Stimulated activated memory B cell treated with anti-CD40 and anti-IgM and Interleukin-4, amounts not matched to agents 10 μg/mL and 1 μg/mL and 100 μg/mL, for 72 hours (primary cell): ENCODE results near the gene CEP41.

ENCODE experiments used
- ATAC-seq: fragments of 150-1000 bp; cut with Tn5 transposase; 2 replicates; pipeline ENCODE4 v1.10.0; 2021
- H3K27ac Mint-ChIP-seq: one replicate; pipeline ENCODE4 v1.8.0; 2022; ENCODE audit warnings: mild to moderate bottlenecking, mixed read lengths
- H3K27me3 Mint-ChIP-seq: one replicate; pipeline ENCODE4 v1.8.0; 2022; ENCODE audit warnings: mixed read lengths
- H3K36me3 Mint-ChIP-seq: one replicate; pipeline ENCODE4 v1.8.0; 2022; ENCODE audit warnings: mixed read lengths
- H3K4me1 Mint-ChIP-seq: one replicate; pipeline ENCODE4 v1.8.0; 2022; ENCODE audit warnings: mixed read lengths
- H3K4me3 Mint-ChIP-seq: one replicate; pipeline ENCODE4 v1.8.0; 2022; ENCODE audit warnings: mild to moderate bottlenecking, moderate library complexity, mixed read lengths
- H3K9me3 Mint-ChIP-seq: one replicate; pipeline ENCODE4 v1.8.0; 2022; ENCODE audit warnings: mixed read lengths

Gene CEP41

DNA sequence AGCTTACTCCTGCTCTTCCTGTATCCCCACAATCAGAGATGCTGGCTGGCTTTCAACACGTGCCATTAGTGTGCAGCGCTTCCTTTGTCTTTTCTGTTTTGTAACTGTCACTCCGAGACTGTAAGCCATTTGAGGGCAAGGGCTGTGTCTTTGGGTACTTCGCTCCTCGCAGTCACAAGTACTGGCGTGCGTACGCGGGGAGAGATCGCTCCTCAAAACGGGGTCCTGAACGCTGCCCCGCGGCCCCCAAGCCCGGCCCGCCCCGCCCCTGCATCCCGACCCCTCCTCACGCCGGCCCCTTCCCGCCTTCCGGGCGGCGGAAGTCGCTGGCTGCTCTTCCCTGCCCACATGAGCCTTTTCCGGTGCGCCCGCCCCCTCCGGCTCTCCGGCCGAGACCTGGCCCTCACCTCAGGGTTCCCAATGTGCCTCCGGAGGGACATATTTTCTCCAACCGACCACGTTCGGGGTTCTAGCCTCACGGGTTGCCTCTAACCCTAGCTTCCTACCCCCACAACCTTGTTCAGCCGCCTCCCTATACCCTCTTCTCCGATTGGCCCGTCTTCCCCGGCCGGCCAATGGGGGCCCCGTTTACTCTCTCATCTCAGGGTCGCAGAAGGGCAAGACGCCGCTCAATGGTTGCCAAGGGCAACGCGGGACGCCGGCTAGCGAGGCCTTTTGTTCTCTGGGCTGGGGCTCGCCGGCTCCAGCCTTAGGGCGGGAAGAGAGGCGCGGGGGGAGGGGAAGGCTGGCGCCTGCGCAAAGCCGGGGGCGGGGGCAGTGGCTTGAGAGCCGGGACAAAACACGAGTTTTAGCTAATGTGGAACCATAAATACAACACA lies at the start of gene CEP41:
CEP41 (minus strand) TSS at position 490 of the 839 bp plus-strand sequence; CDS start at position 440, 50 bp downstream.
- Mint-ChIP-seq H3K27ac (peak within 1 kb of the TSS; percentile 92), H3K36me3 (no peaks in the 10 kb centered on the region), H3K4me1 (peaks cover 10% of the 10 kb centered on the region), H3K9me3 (no peaks in the 10 kb centered on the region), H3K27me3 (peaks cover 10% of the 10 kb centered on the region), H3K4me3 (peak within 1 kb of the TSS; percentile 98)
- peak; percentile 100 for ATAC-seq

DNA sequence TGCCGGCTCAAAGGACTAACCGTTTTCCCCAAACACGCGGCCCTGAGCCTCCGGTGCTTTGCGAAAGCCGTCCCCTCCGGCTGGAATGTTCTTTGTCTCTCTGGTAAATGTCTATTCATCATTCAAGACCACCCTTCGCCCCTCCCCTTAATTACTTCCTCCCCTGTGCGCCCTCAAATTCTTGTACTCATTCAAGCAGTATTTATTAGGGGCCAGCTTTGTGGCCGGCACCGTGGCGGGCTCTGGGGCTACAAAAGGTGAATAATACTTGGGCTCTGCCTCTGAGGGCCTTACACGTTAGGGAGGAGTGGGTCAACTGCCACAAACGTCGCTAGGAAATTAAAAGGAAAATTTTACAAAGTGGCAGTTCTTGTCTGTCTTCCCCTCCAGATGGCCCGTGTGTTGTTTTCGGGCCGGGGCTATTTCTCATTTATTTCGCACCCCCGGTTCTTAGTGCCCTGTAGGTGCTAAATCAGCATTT lies 49.5 kb upstream of the CEP41 start:
- Mint-ChIP-seq H3K27ac (no peak overlapping the region), H3K36me3 (peaks cover 4% of the 10 kb centered on the region), H3K27me3 (peaks cover 60% of the 10 kb centered on the region), H3K4me3 (no peak overlapping the region), H3K4me1 (peaks cover 27% of the 10 kb centered on the region), H3K9me3 (peaks cover 3% of the 10 kb centered on the region)
- no peak for ATAC-seq

DNA sequence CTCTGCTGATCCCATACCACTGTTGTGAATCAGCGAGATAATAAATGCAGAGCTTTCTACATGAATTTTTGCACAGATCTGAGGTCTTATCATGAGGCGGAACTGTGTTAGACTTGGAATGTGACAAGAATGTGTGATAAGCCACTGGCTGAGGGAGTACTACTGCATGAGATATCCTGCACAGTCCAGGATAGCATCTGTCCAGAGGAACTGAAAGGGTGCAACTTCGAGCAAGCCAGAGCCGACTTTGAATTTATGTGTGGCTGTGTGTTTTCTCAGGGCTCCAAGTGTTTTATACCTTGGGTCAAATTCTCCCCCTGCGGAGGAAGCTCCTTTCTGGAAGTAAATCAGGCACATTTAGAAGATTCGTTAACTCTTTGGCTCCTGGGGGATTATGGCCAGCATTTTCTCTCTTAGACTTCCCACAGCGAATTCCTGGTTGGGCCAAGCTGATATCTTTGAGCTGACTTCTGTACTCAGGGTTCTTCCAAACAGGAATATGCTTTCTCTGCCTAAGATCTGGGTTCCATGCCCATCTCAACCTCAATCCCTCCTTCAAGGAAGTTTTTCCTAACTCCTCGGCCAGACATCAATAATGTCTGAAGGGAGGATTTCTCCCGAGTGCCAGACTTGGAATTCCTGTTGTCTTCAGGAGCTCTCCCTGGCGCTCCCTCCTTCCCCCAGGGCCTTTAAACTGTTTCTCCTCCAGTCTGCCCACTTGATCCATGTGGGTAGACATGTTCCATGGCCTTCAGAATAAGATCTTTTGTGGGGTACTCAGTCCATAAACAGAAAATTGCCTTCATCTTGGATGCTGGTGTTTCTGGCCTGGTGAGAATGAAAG lies 48.5 kb upstream of the CEP41 start:
- no peak overlapping the region for H3K4me3 Mint-ChIP-seq
- H3K9me3 Mint-ChIP-seq: peaks cover 3% of the 10 kb centered on the region
- no peak overlapping the region for H3K27ac Mint-ChIP-seq
- peaks cover 4% of the 10 kb centered on the region for H3K36me3 Mint-ChIP-seq
- peaks cover 62% of the 10 kb centered on the region for H3K27me3 Mint-ChIP-seq
- H3K4me1 Mint-ChIP-seq: peaks cover 32% of the 10 kb centered on the region
- ATAC-seq: no peak

GRCh38 chr7:130488392-130489139 lies 47.8 kb upstream of the CEP41 start:
- no peak overlapping the region for H3K27ac Mint-ChIP-seq
- H3K36me3 Mint-ChIP-seq: peaks cover 4% of the 10 kb centered on the region
- H3K27me3 Mint-ChIP-seq: peaks cover 62% of the 10 kb centered on the region
- no peak for ATAC-seq
- peaks cover 32% of the 10 kb centered on the region for H3K4me1 Mint-ChIP-seq
- no peak overlapping the region for H3K4me3 Mint-ChIP-seq
- H3K9me3 Mint-ChIP-seq: peaks cover 3% of the 10 kb centered on the region

DNA sequence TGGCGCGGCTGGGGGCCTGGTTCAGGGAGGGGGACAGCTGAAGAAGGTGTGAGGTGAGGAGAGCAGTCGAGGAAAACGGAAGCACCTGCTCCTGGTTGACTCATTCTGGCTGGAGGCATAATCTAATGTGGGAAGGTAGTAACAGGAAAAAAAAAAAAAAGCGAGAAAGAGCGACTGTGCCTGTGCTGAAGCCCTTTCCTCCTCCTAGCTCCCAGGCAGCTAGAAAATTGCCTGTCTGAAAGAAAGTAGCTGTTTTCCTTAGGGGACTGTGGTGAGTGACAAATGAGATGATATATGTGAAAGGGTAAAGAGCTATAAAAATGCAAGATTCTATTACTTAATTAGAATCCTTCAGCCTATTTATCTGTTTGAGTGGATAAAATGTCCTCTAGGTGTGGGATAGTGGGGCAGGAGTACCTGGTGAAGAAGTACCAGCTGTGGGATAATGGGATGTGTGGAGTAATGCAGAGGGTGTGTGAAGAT lies 46.2 kb upstream of the CEP41 start:
- no peaks in the 10 kb centered on the region for H3K9me3 Mint-ChIP-seq
- H3K4me3 Mint-ChIP-seq: peak overlapping the region; percentile 87
- peaks cover 56% of the 10 kb centered on the region for H3K27me3 Mint-ChIP-seq
- H3K27ac Mint-ChIP-seq: no peak overlapping the region
- no peaks in the 10 kb centered on the region for H3K36me3 Mint-ChIP-seq
- no peak for ATAC-seq
- peaks cover 32% of the 10 kb centered on the region for H3K4me1 Mint-ChIP-seq

DNA sequence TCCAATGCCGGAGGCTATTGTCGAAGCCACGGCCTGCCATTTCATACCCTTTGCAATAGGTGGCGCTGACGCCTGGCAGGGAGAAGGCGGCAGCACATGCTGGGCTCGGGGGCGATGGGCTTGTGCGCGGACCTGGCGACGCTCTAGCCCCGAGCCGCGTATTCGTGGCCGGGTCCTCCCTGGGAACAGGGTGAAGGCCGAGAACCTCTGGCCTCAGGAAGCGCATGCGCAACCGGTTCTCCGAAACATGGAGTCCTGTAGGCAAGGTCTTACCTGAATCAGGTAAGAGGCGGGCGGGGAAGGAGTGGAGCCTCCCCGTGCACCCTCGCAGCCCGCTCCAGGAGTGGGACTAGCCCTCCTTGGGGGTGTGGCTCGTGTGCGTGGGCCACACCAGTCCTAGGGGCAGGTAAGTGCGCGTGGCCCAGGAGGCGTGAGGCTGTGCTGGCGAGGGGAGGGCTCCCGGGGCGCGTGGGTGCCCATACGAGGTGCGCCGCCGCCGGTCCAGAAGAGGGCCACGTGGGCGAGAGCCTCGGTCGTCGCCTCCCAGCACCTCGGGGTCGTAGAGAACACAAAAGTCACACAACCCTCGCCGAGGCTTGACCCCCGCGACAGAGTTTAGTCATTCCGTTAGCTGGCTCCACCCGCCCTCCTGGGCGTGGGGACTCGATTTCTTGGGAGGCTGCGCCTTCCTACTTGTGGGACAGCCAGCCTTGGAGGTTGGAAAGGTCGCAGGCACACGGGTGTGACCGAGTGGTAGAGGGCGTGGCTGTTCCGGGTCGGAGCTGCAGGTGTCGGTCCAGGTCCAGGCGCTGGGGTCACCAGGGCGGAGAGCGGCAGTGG lies 45.5 kb upstream of the CEP41 start:
- peaks cover 51% of the 10 kb centered on the region for H3K27me3 Mint-ChIP-seq
- H3K4me1 Mint-ChIP-seq: peaks cover 27% of the 10 kb centered on the region
- peak overlapping the region; percentile 87 for H3K4me3 Mint-ChIP-seq
- no peaks in the 10 kb centered on the region for H3K36me3 Mint-ChIP-seq
- H3K9me3 Mint-ChIP-seq: no peaks in the 10 kb centered on the region
- peak; percentile 89 for ATAC-seq
- peak overlapping the region; percentile 28 for H3K27ac Mint-ChIP-seq

DNA sequence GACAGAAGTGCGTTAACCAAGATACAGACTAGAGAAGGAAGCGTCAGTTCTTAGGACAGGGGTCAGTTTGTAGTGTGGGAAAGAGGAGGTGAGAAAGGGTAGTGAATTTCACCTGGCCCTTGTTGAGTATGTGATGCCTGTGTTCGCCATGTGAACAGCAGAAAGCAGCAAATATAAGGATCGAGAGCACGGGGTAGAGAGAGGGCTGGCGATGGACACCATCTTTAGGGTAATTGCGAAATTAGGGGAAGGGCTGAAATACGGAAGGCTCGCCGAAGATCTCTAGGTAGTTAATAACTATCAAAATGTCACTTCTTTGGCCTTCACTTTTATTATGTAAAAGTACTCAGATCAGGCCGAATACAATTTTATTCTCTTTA lies 44.9 kb upstream of the CEP41 start:
- Mint-ChIP-seq H3K27me3 (peaks cover 45% of the 10 kb centered on the region), H3K4me1 (peaks cover 23% of the 10 kb centered on the region), H3K4me3 (peak overlapping the region; percentile 87), H3K36me3 (no peaks in the 10 kb centered on the region), H3K27ac (peak overlapping the region; percentile 28), H3K9me3 (no peaks in the 10 kb centered on the region)
- ATAC-seq: no peak

- peaks cover 2% of the 10 kb centered on the region for H3K9me3 Mint-ChIP-seq
- no peak for ATAC-seq
- peaks cover 54% of the 10 kb centered on the region for H3K27me3 Mint-ChIP-seq
- no peak overlapping the region for H3K4me3 Mint-ChIP-seq
- H3K4me1 Mint-ChIP-seq: peaks cover 23% of the 10 kb centered on the region
- H3K36me3 Mint-ChIP-seq: no peaks in the 10 kb centered on the region
- no peak overlapping the region for H3K27ac Mint-ChIP-seq
These were observed 42.2 kb upstream of the CEP41 start for GRCh38 chr7:130483031-130483430.

DNA sequence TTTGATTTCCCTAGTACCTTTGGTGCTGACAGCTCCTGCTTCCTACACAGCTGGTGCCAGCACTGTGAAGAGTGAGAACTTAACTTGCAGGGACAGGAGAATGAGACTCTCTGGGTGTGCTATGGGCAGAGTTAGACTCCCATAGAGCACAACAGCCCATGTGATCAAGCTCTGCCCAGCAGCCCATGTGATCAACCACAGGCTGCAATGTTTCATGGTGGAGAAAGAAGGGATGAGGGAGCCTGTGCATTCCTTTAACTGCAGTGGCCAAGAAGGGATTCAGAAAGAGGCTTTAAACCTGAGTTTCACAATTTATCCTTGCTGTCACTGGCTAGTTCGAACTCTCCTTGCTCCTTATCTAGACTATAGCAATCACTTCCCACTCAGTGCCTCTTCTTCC lies 41.1 kb upstream of the CEP41 start:
- Mint-ChIP-seq H3K4me3 (no peak overlapping the region), H3K27ac (no peak overlapping the region), H3K4me1 (peaks cover 20% of the 10 kb centered on the region), H3K27me3 (peaks cover 54% of the 10 kb centered on the region), H3K36me3 (no peaks in the 10 kb centered on the region), H3K9me3 (peaks cover 2% of the 10 kb centered on the region)
- ATAC-seq: no peak

GRCh38 chr7:130479716-130480400 lies 39.0 kb upstream of the CEP41 start:
- no peak for ATAC-seq
- H3K36me3 Mint-ChIP-seq: no peaks in the 10 kb centered on the region
- no peak overlapping the region for H3K4me3 Mint-ChIP-seq
- H3K27me3 Mint-ChIP-seq: peaks cover 36% of the 10 kb centered on the region
- no peaks in the 10 kb centered on the region for H3K4me1 Mint-ChIP-seq
- no peak overlapping the region for H3K27ac Mint-ChIP-seq
- peaks cover 2% of the 10 kb centered on the region for H3K9me3 Mint-ChIP-seq

DNA sequence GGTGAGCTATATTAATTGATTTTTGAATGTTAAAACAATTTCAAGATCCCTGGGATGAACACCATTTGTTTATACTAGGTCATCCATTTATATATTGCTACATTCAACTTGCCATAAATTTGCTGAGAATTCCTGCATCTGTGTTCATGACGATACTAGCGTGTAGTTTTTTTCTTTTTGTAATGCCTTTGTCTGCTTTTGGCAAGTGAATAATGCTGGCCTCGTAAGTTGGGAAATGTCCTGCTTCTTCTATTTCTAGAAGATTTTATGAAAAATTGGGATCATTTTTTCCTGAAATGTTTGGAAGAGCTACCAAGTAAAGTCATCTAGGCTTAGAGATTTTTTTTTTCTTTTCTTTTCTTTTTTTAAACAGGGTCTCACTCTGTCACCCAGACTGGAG lies 38.2 kb upstream of the CEP41 start:
- no peak overlapping the region for H3K4me3 Mint-ChIP-seq
- no peak overlapping the region for H3K27ac Mint-ChIP-seq
- H3K36me3 Mint-ChIP-seq: no peaks in the 10 kb centered on the region
- peaks cover 1% of the 10 kb centered on the region for H3K4me1 Mint-ChIP-seq
- H3K27me3 Mint-ChIP-seq: peaks cover 28% of the 10 kb centered on the region
- peaks cover 2% of the 10 kb centered on the region for H3K9me3 Mint-ChIP-seq
- ATAC-seq: no peak

- Mint-ChIP-seq H3K36me3 (no peaks in the 10 kb centered on the region), H3K4me3 (no peak overlapping the region), H3K9me3 (peaks cover 2% of the 10 kb centered on the region), H3K27me3 (peaks cover 20% of the 10 kb centered on the region), H3K27ac (no peak overlapping the region), H3K4me1 (peaks cover 15% of the 10 kb centered on the region)
- no peak for ATAC-seq
These were observed 35.7 kb upstream of the CEP41 start for GRCh38 chr7:130476297-130477150.

GRCh38 chr7:130475776-130476175 lies 35.0 kb upstream of the CEP41 start:
- Mint-ChIP-seq H3K4me1 (peaks cover 15% of the 10 kb centered on the region), H3K27me3 (peaks cover 27% of the 10 kb centered on the region), H3K9me3 (peaks cover 2% of the 10 kb centered on the region), H3K36me3 (no peaks in the 10 kb centered on the region), H3K4me3 (no peak overlapping the region), H3K27ac (no peak overlapping the region)
- ATAC-seq: no peak
